Measurements from ENCODE around the gene FOXC2. TPM values are rescaled to one million over a fixed set of nuclear protein-coding genes. Genes with fewer than 3 reads are reported as not detected.

FOXC2 gene
- total and polyA plus RNA-seq, 2 donors (not counting 3 experiments of a cell fraction or from before 2014, with no cell fraction given): 7.7 to 44.0 TPM

GRCh38 chr16:86532526-86532815 is 34.2 kb upstream of the FOXC2 start:
- H3K9me3 ChIP-seq (replicated peaks; ENCODE audit: control insufficient read depth, insufficient read depth, low read length): no peaks in the 10 kb centered on the region
- dilution Hi-C loops (cut with MboI; ENCODE audit: extremely low pct_ligation_motif_present, low sequenced_read_pairs) (no loop called here), intact Hi-C loops (cut with micrococcal nuclease) (no loop called here)
- no peak overlapping the region for H3K9ac ChIP-seq (replicated peaks; ENCODE audit: extremely low read depth, insufficient read depth, low read length)
- H3K27ac ChIP-seq (ENCODE audit: insufficient read depth, low read depth, low read length): no peak overlapping the region
- no peaks in the 10 kb centered on the region for H4K20me1 ChIP-seq (replicated peaks; ENCODE audit: control insufficient read depth, extremely low read depth, insufficient read depth, low read length)
- peaks cover 0 to 6% of the 10 kb centered on the region in 2 experiments for H3K36me3 ChIP-seq (ENCODE audit: control insufficient read depth in 2 of 2, extremely low read depth in 1 of 2, insufficient read depth in 2 of 2, low read length in 2 of 2)
- no peaks in the 10 kb centered on the region for H3K4me1 ChIP-seq (ENCODE audit: control insufficient read depth, extremely low read depth, insufficient read depth, low read length)
- H3K4me2 ChIP-seq (ENCODE audit: insufficient read depth, low read length): no peak overlapping the region
- DNase-seq (ENCODE audit: low read depth, low spot score) (no peak), FAIRE-seq (no peak)
- POLR2A ChIA-PET: no interaction called here
- no peak overlapping the region for H3K4me3 ChIP-seq (replicated peaks in 1 of 3; ENCODE audit: insufficient read depth in 1 of 3, low read depth in 1 of 3, low read length in 3 of 3)
- TF ChIP-seq EZH2 (IDR thresholded peaks at IDR 0.05; ENCODE audit: borderline replicate concordance, low read depth, low read length, severe bottlenecking) (no peak), FOS (IDR thresholded peaks at IDR 0.05; ENCODE audit: borderline replicate concordance, insufficient read depth, low read length) (no peak), MAX (IDR thresholded peaks at IDR 0.05; ENCODE audit: insufficient read depth, insufficient read length) (no peak), MYC (IDR thresholded peaks at IDR 0.05; ENCODE audit: low read depth, low read length) (no peak), CTCF (IDR thresholded peaks at IDR 0.05; ENCODE audit: extremely low read depth in 1 of 2, insufficient read depth in 1 of 2, low read depth in 1 of 2, low read length in 2 of 2) (no peak), JUN (IDR thresholded peaks at IDR 0.05; ENCODE audit: borderline replicate concordance, insufficient read depth, insufficient read length, low read depth) (no peak)
- no TSS peak for BruUV-seq (replicated peaks)
- H3K9me1 ChIP-seq (replicated peaks; ENCODE audit: control insufficient read depth, extremely low read depth, insufficient read depth, low read length): no peaks in the 10 kb centered on the region
- H3K79me2 ChIP-seq (ENCODE audit: control insufficient read depth, insufficient read depth, low read length): no peaks in the 10 kb centered on the region
- no peak overlapping the region for H2AFZ ChIP-seq (ENCODE audit: low read depth, low read length)
- no peaks in the 10 kb centered on the region for H3K27me3 ChIP-seq (ENCODE audit: control insufficient read depth in 2 of 2, insufficient read depth in 2 of 2, low read length in 2 of 2)
- CTCF ChIA-PET: interaction anchor here (1.3 to 1.6 kb wide), 2 partner anchors 12 to 460 kb away, joined by 3 to 4 read pairs; no protein-coding TSS in a partner anchor

Measured in endothelial cell of umbilical vein (primary cell).